GM20431 (cell line): Measurements from ENCODE around the gene TBC1D1.

ENCODE experiments used
- in situ Hi-C: fragments of 300-500 bp; cut with MseI, MboI; formaldehyde crosslinking; loops from one replicate; pipeline ENCODE4 v1.15.0; 2020; ENCODE audit warnings: low sequenced_read_pairs; ENCODE audit not compliant: unreplicated experiment

TBC1D1 gene

DNA sequence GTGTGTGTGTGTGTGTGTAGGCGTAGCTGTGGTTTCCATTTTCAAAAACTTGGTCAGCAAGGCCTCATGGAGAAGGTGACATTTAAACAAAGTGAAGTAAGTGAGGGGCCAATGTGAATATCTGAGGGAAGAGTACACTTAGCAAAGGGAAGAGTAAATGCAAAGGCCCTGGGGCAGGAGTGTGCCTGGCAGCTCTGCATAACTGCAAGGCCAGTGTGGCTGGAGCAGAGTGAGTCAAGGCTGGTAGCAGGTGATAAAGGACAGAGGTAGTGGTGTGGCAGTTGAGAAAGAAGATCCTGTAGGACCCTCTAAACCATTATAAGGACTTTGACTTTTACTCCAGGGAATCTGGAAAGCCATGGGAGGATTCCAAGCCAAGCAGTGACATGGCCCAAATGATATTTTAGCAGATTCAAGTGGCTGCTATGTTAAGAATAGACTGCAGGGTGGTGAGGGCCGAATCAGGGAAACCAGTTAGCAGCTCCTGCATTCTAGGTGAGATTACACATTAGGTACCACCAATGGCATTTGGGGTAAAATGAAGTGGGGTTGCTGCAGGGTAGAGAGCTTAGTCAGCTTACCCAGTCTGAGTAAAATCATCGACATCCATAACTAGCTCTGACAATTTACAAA is 5.9 kb upstream of the TBC1D1 start:
- in situ Hi-C loops, result no loop called here

- in situ Hi-C loops, result no loop called here
Measured at GRCh38 chr4:37885496-37885895, 5.4 kb upstream of the TBC1D1 start.

DNA sequence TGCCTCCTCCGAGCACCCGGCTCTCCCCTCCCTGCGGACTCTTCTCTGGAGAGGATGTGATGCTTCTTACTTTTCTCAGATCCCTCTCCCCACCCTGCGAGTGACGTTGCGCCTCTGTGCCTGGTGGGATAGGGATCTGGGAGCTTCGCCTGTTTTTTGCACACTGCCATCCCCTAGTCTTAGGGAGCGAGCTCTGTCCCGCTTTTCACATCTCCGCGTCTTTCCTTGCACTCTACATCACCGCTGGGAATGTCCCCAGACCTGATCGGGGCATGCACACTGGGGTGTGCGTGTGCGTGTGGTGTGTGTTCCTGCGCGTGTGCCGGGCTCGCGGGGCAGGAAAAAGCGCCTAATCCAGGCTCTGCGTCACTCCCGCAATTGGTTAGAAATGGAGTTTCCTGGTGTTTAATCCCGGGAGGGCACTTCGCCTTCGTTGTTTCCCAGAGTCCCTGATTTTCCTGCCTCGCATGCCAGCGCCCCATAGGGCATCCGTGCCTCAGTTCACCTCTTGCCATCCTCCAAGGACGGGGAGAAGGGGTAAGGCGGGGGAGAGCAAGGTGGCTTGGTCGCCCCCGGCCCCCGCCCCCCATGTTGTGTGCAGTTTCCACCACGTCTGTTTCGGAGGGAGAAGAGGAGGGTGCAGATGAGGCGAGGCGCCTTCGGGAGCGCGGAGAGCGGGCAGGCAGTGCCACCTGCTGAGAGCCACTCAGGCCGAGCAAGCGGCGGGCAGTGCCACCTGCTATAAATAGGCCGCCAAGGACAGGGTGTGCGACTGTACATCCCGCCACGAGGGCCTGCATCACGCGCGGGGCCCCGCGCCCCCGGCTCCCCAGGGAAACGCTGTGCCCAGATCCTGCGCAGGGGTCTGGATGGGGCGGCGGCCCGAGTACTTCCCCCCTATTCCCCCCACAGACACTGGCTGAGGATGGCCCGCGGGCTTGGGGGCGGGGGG is 759 bp upstream of the TBC1D1 start:
- in situ Hi-C loops, result no loop called here

DNA sequence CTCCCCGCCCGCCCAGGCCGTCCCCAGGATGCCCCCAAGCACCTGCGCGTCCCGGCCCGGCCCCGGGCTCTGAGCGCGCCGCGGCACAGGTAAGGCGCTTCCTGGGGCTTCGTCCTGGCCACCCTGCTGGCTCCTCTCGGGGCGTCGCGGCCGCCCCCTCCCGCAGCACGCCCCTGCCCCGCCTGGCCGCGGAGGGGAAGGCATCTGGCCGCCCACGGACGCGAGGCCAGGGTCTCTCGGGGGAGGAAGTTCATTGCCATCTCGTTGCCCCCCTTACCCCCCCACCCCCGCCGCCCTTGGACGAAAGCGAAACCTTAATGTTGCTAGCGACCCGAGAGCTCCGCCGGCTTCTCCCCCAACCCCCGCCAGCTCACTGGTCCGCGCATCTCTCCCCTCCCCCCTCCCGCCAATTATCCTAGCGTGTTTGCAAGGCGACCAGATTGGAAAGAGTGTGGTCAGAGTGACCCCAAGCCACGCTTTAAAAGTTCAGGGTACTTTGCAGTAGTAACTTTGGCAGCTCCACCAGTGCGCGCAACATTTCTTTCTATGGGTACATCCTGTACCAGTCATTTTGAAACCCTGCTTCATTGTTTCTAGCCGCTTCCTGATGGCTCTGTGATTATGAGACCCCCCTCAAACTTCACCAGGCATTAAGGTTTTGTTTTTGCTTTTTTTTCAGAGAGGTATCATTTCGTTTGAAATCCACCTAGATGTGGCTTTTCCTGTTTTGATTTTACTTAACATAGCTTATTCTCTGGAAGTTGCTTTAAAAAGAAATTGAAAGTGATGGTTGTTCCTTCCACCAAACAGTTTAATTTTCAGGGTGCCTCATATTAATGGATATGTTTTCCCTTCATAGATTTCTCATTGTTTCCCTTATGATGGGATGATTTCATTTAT is 626 bp downstream of the TBC1D1 start:
- in situ Hi-C loops, result no loop called here

DNA sequence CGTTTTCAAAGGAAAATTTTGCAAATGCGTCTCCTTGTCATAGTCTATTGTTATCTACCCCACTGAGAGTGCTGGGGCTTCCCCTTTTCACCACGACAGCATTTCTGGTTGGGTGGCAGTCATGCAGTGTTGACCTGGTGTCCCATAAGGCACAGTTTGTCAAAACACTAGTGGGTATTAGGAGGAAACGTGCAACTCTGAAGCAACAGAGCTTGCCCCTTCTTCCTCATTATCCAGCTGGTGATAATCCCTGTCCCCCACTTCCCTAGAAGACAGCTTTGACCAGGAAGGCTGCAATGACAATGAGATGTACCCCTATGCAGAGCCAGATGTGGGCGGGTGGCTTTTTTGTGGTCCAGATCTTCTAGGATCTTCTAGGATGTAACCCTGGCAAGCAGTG is 1.8 kb downstream of the TBC1D1 start:
- in situ Hi-C loops, result no loop called here

GRCh38 chr4:37893164-37893563 is 2.3 kb downstream of the TBC1D1 start:
- in situ Hi-C loops, result no loop called here

- in situ Hi-C loops, result no loop called here
Measured at GRCh38 chr4:37895271-37895670, 4.4 kb downstream of the TBC1D1 start.

- in situ Hi-C loops, result no loop called here
Measured at GRCh38 chr4:37896206-37896860, 5.4 kb downstream of the TBC1D1 start.

DNA sequence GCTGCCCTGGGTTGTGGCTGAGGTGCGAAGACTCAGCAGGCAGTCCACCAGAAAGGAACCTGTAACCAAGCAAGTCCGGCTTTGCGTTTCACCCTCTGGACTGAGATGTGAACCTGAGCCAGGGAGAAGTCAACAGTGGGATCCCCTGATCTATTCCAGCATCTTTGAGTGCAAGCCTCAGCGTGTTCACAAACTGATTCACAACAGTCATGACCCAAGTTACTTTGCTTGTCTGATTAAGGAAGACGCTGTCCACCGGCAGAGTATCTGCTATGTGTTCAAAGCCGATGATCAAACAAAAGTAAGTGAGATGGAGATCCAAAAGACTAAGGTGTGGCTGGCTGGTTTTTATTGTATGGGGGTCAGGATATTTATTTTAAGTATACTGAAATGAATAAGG is 11.3 kb downstream of the TBC1D1 start:
- in situ Hi-C loops, result no loop called here

GRCh38 chr4:37902738-37903693 is 12.1 kb downstream of the TBC1D1 start:
- in situ Hi-C loops, result no loop called here

DNA sequence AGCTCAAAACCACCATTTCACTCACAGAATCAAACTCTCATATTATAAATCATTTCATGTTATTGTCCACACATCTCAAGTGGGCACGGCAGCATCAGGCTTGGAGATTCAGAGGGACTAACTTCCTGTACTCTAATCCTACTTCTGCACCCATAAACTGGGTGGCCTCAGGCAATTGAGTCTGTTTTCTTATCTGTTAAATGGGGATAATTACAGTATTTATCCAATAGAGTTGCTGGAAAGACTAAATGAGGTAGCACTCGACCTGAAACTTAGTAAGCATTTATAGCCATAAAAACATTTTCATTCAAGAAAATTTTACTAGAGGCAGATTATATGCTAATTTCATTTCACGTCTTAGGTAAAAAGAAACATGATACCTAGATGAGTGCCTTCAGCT is 13.0 kb downstream of the TBC1D1 start:
- in situ Hi-C loops, result no loop called here

DNA sequence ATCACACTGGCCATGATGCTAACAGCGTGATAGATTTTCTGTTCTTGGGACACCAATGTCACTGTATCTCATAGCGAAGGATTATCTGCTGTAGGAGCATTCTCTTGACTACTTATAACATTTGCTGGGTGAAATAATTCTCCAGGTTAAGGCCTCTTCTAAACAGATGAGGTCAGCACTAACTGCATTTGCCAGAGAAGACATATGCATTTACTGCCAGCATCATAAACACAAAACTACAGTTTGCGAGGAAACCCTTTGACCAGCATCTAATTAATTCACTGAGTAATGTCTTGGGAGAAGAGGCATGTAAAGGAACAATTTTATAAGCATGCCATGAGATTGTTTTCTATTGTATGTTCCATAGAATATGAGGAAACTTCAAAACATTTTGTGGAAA is 13.9 kb downstream of the TBC1D1 start:
- in situ Hi-C loops, result no loop called here

GRCh38 chr4:37905533-37906169 is 14.8 kb downstream of the TBC1D1 start:
- in situ Hi-C loops, result no loop called here

DNA sequence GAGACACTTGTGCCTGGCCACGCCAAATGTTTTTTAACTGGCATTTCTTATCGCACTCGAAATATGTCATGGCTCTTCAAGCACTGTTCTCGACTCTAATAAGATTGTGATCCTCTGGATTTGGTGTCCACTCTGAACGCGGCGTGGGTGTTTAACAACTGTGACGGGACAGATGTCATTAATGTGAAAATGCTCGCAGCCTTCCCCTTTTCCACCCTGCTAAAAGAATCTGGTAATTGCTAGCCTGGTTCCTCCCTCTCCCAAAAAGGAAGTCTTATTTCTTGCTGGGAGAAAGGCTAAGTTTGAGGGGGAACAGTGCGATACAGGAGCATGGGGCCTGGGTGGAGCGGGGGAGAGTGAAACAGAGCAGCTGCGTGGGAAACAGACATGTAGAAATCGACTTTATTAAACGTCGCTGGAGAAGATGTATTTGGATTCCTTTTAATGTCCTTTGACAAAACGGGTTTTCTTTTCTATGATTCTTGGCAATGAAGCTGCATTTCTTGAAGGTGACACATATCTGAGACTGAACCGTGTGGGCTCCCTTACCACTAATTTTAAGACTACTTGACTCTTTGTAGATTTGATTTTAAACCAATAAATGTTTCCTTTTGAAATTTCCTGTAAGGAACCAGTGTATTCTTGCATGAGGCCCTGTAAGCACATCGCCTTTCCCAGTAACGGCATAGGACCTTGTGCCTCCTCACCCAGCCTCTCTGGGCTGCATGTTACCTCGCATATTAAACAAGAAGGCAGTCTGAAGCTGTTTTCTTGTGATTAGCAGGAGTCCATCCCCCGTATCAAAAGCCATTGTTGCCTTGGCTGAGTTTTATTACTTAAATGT is 17.8 kb downstream of the TBC1D1 start:
- in situ Hi-C loops, result no loop called here

DNA sequence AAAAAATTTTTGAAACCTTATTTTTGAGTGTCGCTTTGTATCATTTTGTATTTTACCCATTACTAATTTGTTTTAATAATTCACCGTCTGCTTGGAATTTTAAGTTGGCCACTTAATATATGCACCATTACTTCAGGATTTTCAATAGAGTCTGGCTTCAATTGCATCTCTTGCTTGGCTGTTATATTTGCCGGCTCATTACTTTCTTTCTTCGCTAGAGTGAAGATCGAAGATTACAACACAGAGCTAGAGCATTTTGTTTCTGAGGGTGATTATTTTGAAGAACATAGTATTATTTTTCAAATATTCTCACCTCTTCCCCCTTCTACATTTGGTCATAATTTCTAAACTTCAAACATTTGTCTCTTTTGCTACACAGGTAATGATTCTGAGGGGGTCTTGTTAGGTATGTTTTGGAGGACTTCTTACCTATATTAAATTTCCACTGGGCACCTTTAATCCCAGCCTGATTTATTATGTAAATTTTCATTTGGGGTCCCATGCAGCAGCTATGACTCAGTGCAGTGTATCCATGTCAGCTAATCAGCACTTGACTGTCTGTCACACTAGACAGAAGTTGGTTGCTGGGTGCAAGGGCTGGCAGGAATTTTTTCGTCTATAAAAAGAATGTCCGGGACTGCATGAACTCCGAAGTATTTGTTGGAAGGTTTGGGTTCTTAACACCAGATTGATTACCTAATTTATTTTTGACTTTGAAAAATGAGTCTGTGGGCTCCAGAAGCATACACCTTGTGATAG is 18.6 kb downstream of the TBC1D1 start:
- in situ Hi-C loops, result no loop called here

DNA sequence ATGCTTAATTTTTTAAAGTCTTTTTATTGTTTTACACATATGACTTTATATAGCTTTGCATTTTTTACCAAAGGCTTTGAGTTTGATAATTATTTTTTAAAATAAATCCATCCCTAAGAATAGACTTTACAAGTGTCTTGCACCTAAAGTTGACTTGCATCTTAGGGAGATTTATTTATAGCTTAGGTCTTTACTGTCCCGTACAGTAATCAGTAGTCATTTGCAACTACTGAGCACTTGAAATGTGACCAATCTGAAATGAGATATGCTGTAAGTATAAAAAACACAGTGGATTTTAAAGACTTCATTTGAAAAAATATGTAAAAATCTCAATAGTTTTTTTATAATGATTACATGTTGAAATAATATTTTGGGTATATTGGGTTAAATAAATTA is 19.2 kb downstream of the TBC1D1 start:
- in situ Hi-C loops, result no loop called here

DNA sequence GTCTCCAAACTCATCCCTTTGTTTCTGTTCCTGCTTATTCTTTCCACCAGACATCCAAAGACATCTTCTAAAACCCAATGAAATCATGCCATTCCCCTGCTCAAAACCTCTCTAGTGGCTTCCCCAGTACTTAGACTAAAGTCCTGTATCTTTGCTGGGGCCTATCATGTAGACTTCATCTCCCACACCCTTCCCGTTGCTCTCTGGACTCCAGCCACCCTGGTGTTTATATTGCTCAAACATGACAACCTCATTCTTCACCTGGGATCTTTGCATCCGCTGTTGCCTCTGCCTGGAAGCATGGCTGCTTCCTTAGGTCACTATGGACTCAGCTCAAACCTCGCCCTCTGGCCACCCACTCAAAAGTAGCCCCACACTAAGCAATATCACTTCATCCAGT is 23.7 kb downstream of the TBC1D1 start:
- in situ Hi-C loops, result no loop called here
